Common myeloid progenitor, CD34-positive (primary cell): Measurements from ENCODE around the gene CHRNG.
"Not testable (repeated sequence)": the region's sequence is repeated elsewhere in the genome, so short reads cannot be mapped to it uniquely, and the experiment has no call there.

Experiments used
- CTCF ChIA-PET: fragments of 350-600 bp; sonication (Branson Sonifier 250); formaldehyde crosslinking; loops from one replicate; lab custom pipeline; 2021; ENCODE audit warnings: antibody characterized with exemption; lab: Charles Lee
- POLR2A ChIA-PET: fragments of 350-600 bp; sonication (Branson Sonifier 250); formaldehyde crosslinking; loops from one replicate; lab custom pipeline; 2021; ENCODE audit warnings: antibody characterized with exemption; lab: Charles Lee
- DNase-seq, 3 donors: peaks; one replicate each; pipeline versions ENCODE4 v3.0.0 to v3.0.0-alpha.2; 2013
- H3K27ac ChIP-seq, 2 experiments: 1 replicate in 1 of 2; 2 replicates in 1 of 2; pipeline ENCODE4 v1.7.0; 2013; ENCODE audit warnings: inconsistent platforms in 2 of 2, low read length in 2 of 2, mild to moderate bottlenecking in 2 of 2, low read depth in 1 of 2, moderate library complexity in 1 of 2; ENCODE audit not compliant: severe bottlenecking in 2 of 2, insufficient read depth in 1 of 2, poor library complexity in 1 of 2
- H3K27me3 ChIP-seq, 5 experiments: replicated peaks in 2 of 5; 1 replicate in 3 of 5; 2 replicates in 2 of 5; pipeline versions ENCODE4 v1.6.1 to v1.7.0; 2013; ENCODE audit warnings: low read length in 4 of 5, mild to moderate bottlenecking in 2 of 5, moderate library complexity in 2 of 5, inconsistent platforms in 1 of 5; ENCODE audit not compliant: insufficient read depth in 5 of 5, control insufficient read depth in 4 of 5
- H3K36me3 ChIP-seq, 4 experiments: 1 replicate in 2 of 4; 2 replicates in 2 of 4; pipeline versions ENCODE4 v1.6.1 to v1.7.0; 2013; ENCODE audit warnings: low read length in 3 of 4, control low read depth in 1 of 4, mild to moderate bottlenecking in 1 of 4; ENCODE audit not compliant: control insufficient read depth in 4 of 4, insufficient read depth in 4 of 4
- H3K4me1 ChIP-seq, 4 experiments: 1 replicate in 3 of 4; 2 replicates in 1 of 4; pipeline versions ENCODE4 v1.6.1 to v1.7.1; 2013; ENCODE audit warnings: low read length in 3 of 4, mild to moderate bottlenecking in 3 of 4, control low read depth in 1 of 4, inconsistent platforms in 1 of 4, moderate library complexity in 1 of 4; ENCODE audit not compliant: control insufficient read depth in 4 of 4, insufficient read depth in 4 of 4; ENCODE audit errors: control extremely low read depth in 1 of 4
- H3K4me3 ChIP-seq, 7 experiments: 1 replicate in 4 of 7; 2 replicates in 3 of 7; pipeline versions ENCODE4 v1.5.1 to v1.7.0; 2013; ENCODE audit warnings: mild to moderate bottlenecking in 7 of 7, low read length in 6 of 7, moderate library complexity in 6 of 7, inconsistent platforms in 2 of 7, low read depth in 2 of 7, control low read depth in 1 of 7; ENCODE audit not compliant: insufficient read depth in 4 of 7, control insufficient read depth in 1 of 7; ENCODE audit errors: extremely low read depth in 1 of 7
- H3K9me3 ChIP-seq, 5 experiments: 1 replicate in 4 of 5; 2 replicates in 1 of 5; pipeline versions ENCODE4 v1.6.1 to v1.7.1; 2013; ENCODE audit warnings: low read length in 4 of 5, mild to moderate bottlenecking in 2 of 5, inconsistent platforms in 1 of 5, low read depth in 1 of 5, moderate library complexity in 1 of 5; ENCODE audit not compliant: control insufficient read depth in 4 of 5, insufficient read depth in 2 of 5; ENCODE audit errors: control extremely low read depth in 1 of 5
- WGBS: methylation state at CpG from one replicate; pipeline ENCODE4 v1.1.5; 2013; ENCODE audit not compliant: insufficient coverage; 5-methylcytosine and 5-hydroxymethylcytosine counted together

Gene CHRNG

DNA sequence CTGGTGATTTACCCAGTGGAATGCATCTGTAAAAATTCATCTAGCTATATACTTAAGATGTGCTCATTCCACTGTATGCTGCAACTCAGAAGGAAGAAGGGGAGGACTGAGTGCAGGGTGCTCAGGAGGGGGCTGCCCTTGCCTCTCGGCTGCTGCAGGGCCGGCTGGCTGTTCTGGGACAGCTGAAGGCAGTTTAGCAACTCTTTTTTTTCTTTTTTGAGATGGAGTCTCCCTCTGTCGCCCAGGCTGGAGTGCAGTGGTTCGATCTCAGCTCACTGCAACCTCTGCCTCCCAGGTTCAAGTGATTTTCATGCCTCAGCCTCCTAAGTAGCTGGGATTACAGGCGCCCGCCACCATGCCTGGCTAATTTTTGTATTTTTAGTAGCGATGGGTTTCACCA is 6.7 kb upstream of the CHRNG start:
- H3K4me1 ChIP-seq, POLR2A ChIA-PET, DNase-seq, H3K27ac ChIP-seq, H3K4me3 ChIP-seq, H3K27me3 ChIP-seq, H3K36me3 ChIP-seq, CTCF ChIA-PET, H3K9me3 ChIP-seq: not testable (repeated sequence)
- 98% methylated on average over 7 of the region's 7 CpGs for WGBS

GRCh38 chr2:232533944-232534710 is 5.4 kb upstream of the CHRNG start:
- ChIA-PET CTCF (interaction anchor here (0.9 kb wide), 1 partner anchor 90 kb away, joined by 3 read pairs; no protein-coding TSS in a partner anchor), POLR2A (no interaction called here)

DNA sequence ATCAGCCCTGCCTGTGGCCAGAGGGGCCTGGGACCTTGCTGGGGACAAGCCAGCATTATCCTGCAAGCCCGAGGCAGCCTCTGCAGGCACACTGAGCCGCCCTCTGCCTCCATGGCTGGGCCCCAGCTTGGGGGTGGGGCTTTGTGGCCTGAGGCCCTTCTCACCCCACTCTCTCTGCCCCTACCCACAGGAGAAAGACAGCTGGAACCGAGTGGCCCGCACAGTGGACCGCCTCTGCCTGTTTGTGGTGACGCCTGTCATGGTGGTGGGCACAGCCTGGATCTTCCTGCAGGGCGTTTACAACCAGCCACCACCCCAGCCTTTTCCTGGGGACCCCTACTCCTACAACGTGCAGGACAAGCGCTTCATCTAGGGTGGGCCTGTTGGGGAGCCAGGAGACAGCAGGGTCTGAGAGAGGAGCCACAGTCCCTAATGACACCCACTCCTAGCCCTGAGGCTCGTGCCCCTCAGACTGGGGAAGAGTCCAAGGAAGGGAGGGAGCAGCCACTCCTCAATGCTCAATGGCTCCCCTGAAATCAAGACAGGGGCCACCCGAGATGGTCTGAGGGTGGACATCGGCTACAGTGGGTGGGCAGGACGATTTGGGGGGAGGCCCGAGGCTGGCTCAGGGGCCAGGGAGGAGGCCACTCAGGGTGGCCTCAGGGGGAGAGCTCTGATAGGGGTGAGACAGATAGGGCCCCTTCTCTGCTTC is 4.4 kb upstream of the CHRNG start:
- Histone ChIP-seq H3K4me3 (no peak overlapping the region), H3K27ac (no peak overlapping the region), H3K9me3 (peaks cover 0 to 7% (median 6%) of the 10 kb centered on the region in 5 experiments), H3K27me3 (peaks cover 0 to 13% (median 3%) of the 10 kb centered on the region in 5 experiments), H3K36me3 (no peaks in the 10 kb centered on the region), H3K4me1 (peaks cover 0 to 17% (median 0%) of the 10 kb centered on the region in 4 experiments)
- CTCF ChIA-PET = no interaction called here
- no peak for DNase-seq
- WGBS = 85% methylated on average over 5 of the region's 14 CpGs
- POLR2A ChIA-PET = no interaction called here

More at GRCh38 chr2:232533944-232534710, 5.4 kb upstream of the CHRNG start:
- H3K9me3 ChIP-seq = peaks cover 0 to 7% (median 6%) of the 10 kb centered on the region in 5 experiments
- H3K27ac ChIP-seq = no peak overlapping the region
- H3K27me3 ChIP-seq = peaks cover 0 to 6% (median under 1%) of the 10 kb centered on the region in 5 experiments
- WGBS = 92% methylated on average over 11 of the region's 13 CpGs
- H3K4me3 ChIP-seq = no peak overlapping the region
- DNase-seq = no peak
- H3K36me3 ChIP-seq = no peaks in the 10 kb centered on the region
- peaks cover 0 to 9% (median 1%) of the 10 kb centered on the region in 4 experiments for H3K4me1 ChIP-seq

GRCh38 chr2:232535761-232536530 is 3.5 kb upstream of the CHRNG start:
- WGBS = 98% methylated on average over 4 of the region's 5 CpGs
- Histone ChIP-seq H3K9me3 (peaks cover 0 to 7% (median 6%) of the 10 kb centered on the region in 5 experiments), H3K4me1 (peaks cover 0 to 17% (median under 1%) of the 10 kb centered on the region in 4 experiments), H3K36me3 (no peaks in the 10 kb centered on the region), H3K4me3 (no peak overlapping the region), H3K27me3 (peaks cover 0 to 13% (median 3%) of the 10 kb centered on the region in 5 experiments), H3K27ac (no peak overlapping the region)
- no peak for DNase-seq
- CTCF ChIA-PET = interaction anchor here (0.6 kb wide), 1 partner anchor 54 kb away, joined by 3 read pairs; no protein-coding TSS in a partner anchor
- POLR2A ChIA-PET = no interaction called here

DNA sequence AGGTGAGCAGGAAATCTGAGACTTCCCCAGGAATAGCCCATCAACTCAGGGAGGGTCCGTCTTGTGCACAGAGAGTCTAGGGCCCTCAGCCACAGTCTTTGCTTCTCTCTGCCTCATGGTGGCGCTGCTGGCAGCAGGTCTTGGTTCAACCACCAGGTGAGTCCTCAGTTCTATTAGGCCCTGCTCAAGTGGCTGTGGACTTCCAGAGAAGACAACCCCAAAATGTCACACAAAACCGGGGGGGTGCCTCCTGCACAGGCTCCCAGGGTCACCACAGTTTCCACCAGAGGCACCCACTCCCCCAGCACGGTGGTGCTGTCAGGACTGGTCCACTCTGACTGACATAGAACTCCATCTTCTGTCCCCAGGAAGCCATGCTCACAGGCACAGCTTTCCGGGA is 2.4 kb upstream of the CHRNG start:
- no peak for DNase-seq
- POLR2A ChIA-PET = no interaction called here
- no peak overlapping the region for H3K27ac ChIP-seq
- H3K27me3 ChIP-seq = peaks cover 0 to 13% (median 3%) of the 10 kb centered on the region in 5 experiments
- no peak overlapping the region for H3K4me3 ChIP-seq
- WGBS = 73% methylated on average over 2 of the region's 5 CpGs
- H3K4me1 ChIP-seq = peaks cover 0 to 20% (median 7%) of the 10 kb centered on the region in 4 experiments
- no peaks in the 10 kb centered on the region for H3K36me3 ChIP-seq
- peaks cover 0 to 7% (median 6%) of the 10 kb centered on the region in 5 experiments for H3K9me3 ChIP-seq
- CTCF ChIA-PET = no interaction called here

- CTCF ChIA-PET = no interaction called here
- Histone ChIP-seq H3K27me3 (peaks cover 0 to 13% (median 3%) of the 10 kb centered on the region in 5 experiments), H3K36me3 (no peaks in the 10 kb centered on the region), H3K9me3 (peaks cover 0 to 7% (median 6%) of the 10 kb centered on the region in 5 experiments), H3K4me1 (peaks cover 0 to 20% (median 7%) of the 10 kb centered on the region in 4 experiments), H3K27ac (no peak overlapping the region), H3K4me3 (no peak overlapping the region)
- 100% methylated on average over 4 of the region's 4 CpGs for WGBS
- POLR2A ChIA-PET = no interaction called here
- no peak for DNase-seq
Measured at GRCh38 chr2:232537499-232537898, 2.0 kb upstream of the CHRNG start.
